GM21447 (cell line): ENCODE measurements around the gene SFMBT2.
A peak's percentile ranks its signal among the peaks of the same experiment; 100 is the strongest.

ENCODE experiments used
- ATAC-seq: cut with Tn5 transposase; IDR thresholded peaks from one replicate; pipeline ENCODE4 v1.9.1; 2021; ENCODE audit not compliant: unreplicated experiment

SFMBT2 gene

DNA sequence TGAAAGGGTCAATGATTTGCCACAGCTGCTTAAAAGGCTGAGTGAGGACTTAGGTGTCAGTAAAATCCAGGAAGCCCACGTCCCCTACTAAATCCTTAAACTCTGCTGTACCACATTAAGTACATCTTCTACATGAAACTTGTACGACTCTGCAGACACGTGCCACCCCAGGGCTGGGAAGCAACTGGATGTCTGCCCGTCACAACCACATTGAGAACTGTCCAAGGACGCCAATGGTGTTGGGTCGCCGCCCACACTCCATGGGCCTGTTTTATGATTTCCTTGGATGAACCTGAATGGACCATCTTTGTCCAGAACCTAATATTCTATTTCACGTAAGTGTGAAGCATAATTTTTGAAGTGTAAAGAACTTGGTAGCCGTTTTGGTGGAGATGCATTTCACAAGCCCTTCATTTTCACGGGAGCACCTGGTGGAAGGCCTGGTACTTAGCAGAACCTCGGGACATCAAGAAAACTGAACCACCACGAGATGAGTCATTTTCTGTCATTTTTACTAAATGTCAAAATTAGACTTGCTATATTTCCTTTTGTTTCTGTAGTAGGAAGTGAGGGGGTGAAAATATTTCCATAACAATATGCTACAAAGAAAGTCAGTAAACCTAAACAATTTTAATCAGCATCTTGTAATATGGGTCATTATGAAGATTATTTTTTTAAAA, 134.9 kb downstream of the SFMBT2 start:
- ATAC-seq = no peak

DNA sequence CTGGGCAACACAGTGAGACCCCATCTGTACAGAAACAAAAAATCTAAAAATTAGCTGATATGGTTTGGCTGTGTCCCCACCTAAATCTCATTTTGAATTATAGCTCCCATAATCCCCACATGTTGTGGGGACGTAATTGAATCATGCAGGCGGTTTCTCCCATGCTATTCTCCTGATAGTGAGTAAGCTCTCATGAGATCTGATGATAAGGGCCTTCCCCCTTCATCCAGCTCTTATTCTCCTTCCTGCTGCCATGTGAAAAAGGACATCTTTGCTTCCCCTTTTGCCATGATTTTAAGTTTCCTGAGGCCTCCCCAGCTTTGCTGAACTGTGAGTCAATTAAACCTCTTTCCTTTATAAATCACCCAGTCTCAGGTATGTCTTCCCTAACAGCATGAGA, 136.5 kb downstream of the SFMBT2 start:
- ATAC-seq = no peak

DNA sequence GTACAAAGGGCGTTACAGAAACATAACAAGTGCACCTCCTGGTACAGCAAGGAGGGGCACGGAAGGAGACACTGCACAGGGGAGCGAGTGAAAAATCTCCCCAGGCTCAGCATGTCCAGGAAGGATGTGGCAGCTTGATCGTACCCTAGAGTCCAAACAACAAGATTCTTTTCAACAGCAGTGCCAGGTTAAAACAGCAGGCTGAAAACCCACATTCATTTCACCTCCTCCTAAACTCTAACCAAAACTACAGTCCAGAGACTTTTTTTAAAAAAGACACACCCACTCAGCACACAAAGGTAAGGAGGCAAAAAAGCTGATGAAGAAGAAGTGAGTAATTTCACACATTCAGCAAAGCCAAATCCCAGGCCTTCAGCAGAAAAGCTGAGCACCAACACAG, 138.8 kb downstream of the SFMBT2 start:
- no peak for ATAC-seq

DNA sequence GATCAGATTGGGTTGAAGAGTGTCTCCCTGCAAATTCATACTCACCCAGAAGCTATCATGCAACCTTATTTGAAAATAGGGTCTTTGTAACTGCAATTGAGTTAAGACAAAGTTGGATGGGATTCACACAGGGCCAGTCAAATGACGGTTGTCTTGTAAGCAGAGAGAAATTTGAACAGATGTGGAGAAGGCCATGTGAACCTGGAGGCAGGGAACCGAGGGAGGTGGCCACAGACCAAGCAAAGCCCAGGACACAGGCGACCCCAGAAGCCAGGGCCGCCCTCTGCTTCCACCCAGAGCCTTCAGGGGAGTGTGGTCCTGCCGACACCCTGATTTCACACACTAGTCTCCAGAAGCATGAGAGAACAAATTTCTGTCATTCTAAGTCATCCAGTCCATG, 140.8 kb downstream of the SFMBT2 start:
- ATAC-seq = no peak

DNA sequence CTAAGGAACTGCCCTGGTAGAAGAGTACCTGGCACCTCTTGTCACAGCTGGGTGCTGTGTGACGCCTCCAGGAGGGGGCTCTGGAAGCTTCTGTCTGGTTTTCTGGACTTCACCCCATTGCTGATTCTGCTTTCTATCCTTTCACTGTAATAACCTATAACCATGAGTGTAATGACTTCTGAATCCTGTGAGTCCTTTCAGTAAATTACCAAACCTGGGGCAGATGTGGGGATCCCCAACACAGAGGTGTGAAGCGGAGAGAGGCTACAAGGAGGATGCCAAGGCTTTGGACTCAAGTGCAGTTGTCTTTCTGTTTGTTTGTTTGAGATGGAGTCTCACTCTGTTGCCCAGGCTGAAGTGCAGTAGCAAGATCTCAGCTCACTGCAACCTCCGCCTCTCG, 143.7 kb downstream of the SFMBT2 start:
- ATAC-seq = no peak

DNA sequence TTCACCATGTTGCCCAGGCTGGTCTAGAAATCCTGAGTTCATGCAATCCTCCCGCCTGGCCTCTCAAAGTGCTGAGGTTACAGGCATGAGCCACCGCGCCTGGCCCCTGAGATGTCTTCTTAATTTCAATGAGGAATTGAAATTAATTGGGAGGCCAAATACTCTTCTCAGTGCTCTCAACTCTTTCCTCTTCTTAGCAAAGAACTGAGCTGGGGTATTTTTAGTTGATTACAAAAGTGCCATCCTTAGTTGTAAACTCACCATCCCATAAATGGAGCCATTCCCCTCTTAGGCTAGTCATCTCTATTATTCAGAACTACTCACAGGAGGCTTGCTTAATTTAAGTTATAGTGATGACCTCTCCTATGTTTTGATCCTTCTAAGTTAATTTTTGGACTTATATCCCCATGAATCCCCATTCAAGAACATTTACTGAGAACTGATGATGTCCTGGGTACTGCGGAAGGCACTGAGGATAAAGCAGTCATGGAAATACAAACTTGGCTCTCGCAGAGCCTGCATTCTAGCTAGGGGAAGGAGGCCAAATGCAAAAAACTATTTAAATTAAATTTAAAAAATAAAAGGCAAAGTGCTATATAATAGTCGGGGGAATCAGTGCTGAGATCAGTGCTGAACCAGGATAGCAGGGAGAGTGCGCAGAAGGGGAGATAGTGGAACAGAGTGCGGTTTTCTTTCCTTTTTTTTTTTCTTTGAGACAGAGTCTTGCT, 145.3 kb downstream of the SFMBT2 start:
- ATAC-seq = no peak

DNA sequence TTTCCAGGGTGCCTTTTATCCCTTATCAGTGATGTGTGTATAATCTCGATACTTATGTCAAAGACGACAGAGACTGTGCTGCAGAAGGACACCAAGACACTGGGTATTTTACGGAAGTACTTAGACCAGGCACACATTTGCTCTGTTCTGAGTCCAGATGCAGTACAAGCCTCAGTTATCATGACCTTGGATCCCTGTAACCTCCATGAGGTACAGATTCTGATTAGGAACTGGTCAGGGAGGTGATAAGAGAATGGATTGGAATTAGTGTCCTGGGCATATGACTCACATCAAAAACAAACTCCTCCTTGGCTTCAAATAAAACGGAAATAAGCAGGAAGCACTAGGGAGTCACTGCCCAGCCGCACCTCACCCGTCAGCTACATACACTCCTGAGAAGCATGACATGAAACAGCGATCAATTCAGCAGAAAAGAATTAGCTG, 146.5 kb downstream of the SFMBT2 start:
- ATAC-seq = no peak

DNA sequence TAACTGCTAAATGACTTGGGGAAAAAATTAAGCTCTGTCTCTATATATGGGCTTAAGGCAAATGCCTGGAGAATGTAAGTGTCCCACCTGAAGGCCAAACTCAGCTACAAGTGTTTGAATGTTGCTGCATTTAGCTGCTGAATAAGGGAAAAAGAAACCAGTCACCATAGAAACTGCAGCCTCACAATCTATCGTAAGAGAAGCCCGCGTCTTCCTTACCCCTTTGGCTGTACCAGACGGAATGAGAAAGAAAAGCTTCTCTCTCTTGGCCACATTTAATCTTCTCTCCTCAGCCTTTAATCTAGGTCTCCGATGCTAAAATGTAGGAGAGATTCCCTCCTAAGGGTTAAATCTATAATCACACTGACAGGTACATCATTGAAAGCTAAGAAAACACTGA, 147.2 kb downstream of the SFMBT2 start:
- no peak for ATAC-seq

DNA sequence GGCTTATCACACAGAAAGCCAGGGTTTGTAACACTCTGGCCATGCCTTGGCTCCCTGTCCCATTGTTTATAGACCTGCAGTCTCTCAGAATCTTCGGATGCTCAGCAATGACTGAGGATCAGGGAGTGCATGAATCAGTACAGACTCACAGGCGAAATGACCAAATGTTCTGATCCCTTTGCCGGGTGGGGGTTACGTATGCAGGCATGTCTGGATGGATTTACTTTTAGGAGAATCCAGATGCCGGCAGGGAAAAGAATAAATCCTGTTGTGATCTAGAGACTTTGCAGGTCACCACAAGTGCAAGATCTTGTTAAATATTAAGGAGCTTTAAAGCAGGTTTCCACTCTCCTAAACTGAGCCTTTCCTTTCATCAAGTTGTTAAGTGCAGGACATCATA, 149.5 kb downstream of the SFMBT2 start:
- no peak for ATAC-seq

DNA sequence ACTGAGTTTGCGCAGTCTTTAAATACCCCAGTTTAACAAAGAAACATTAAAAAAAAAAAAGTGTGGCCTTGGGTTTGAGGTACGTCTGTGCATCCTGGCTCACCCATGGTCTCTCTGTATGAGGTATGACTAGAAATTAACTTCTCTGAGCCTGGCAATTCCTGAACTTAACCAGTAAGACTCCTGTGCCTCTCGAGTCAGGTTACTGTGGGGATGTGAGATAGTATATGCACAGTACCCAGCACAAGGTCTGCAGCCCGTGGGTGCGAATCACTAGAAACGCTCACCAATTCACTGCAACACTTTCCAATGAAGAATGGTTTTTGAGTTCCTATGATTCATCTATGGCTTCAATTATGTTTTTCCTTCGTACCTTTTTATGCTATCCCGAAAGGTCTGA, 149.9 kb downstream of the SFMBT2 start:
- no peak for ATAC-seq

DNA sequence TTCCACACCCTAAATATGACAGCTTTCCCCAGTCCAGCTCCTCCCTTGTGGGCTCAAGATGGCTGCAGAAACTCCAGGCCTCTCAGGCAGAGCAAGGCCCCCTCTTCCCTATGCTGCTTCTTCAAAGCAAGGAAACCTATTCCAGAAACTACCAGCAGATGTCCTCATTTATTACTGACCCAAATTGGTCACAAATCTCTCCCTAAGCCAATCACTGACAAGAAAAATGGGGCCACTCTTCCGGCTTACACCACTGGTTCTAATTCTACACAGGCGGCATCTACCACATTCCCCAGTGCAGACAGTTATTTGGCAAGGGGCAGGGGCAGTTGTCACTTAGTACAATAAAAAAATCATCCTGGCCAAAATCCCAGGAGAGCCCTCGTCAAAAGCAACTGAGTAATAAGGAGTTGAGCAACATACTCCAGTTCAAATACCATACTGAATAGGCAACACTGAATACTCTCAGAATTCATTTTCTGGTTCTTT, 150.4 kb downstream of the SFMBT2 start:
- no peak for ATAC-seq

DNA sequence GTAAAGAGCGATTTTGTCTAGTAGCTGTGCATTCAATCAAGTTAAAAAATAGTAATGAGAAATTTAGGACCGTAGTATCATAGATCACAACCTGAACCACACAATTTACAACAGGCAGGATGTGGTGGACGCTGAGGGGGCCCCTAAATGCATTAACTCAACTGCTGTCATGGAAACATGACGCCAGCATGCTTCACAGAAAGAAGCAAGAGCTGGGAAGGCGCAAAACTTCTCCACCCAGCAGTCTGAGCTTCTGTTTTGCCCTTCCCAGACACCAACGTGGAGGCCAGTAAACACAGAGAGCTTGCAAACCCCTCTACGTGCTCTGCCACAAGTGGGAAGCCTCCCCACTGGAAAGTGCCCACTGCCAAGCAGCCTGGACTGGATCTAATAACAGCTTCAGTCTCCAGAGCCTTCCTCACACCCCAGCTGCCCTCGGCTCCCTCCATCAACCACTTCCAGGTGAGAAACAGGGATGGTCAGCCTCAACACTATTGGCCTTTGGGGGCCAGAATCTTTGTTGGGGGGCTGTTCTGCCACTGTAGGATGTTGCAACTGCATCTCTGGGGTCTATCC, 151.8 kb downstream of the SFMBT2 start:
- peak; percentile 68 for ATAC-seq

DNA sequence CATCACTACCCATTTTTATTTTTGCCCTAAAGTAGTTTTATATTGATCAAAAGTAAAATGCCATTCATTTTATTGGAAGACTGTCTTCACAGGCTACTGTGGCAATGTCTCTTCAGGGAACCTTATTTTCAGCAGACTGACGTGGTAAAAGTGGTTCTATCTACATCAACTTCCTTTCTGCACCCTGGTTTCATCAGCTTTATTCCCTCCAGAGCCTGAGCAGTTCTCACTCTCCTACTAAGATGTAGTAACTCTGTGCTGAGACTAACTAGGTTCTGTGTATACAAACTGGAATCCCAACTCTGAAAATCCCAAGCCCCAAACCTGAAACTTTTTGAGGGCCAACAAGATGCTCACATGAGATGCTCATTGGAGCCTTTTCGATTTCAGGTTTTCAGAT, 155.3 kb downstream of the SFMBT2 start:
- no peak for ATAC-seq

DNA sequence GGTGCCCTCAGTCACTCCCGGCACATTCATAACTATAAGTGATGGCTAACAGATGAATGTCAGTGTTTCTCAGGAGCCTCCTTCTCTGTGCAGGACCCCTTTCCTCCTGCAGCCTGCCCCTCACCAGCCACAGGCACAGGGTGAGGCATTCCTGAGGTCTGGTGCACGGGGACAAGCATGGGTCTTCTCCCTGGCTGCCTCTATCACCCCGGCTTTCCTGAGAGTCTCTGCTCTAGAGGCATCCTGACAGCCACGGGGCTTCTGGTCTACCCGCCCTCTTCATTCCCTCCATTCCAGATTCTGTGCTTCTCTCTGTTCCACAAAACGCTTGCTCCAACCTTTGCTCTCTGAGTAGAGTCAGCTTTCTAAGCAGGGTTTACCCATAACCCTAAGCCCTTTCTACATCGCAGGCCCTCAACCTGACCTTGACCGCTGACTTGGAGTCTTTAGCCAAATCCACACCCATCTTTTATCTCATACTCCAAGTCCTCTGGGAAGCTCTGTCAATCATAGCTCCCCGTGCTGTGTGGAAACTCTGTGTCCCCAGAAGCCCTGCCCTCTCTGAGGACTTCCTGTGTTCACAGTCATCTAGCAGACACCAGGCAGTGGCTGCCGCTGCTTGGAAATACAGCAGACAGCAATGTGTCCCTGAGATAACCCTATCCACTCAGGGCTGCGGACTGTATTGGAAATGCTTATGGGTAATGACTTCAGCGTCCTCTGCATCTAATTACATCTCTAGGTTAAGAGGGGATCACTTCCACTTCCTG, 159.0 kb downstream of the SFMBT2 start:
- ATAC-seq = no peak

DNA sequence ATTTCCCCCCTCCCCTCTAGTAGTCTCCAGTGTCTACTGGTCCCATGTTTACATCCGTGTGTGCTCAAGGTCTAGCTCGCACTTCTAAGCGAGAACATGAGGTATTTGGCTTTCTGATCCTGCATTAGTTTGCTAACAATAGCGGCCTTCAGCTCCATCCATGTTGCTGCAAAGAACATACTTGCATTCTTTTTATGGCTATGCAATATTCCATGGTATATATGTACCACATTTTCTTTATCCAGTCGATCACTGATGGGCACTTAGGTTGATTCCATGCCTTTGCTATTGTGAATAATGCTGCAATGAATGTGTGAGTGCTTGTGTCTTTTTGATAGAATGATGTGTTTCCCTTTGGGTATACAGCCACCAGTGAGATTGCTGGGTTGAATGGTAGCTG, 160.6 kb downstream of the SFMBT2 start:
- ATAC-seq = no peak

DNA sequence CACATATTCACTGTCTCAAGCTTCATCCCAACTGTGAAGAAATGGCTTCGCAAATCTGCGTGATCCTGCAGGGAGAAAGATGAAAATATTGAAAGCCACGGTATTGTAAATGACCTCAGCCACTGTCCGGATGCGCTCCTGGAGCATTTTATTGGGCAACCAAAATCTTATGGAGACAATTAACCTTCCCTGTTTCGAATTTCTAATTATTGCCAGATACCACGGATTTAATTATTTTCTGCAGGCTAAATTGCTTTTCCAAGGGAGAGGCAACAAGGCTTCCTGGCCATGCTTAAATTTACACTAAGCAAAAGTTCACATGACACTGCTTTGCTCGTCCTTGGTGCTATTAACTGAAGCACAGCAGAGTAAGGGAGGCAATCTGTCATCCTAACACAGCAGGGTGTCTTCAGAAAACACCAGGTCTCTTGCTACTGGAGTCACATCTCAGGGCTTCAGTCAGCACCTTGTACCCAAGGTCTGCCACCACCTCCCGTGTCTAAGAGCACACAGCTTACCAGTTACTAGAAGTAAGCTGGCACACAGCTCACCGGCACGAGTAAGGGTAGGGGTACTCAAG, 162.2 kb downstream of the SFMBT2 start:
- ATAC-seq = no peak

DNA sequence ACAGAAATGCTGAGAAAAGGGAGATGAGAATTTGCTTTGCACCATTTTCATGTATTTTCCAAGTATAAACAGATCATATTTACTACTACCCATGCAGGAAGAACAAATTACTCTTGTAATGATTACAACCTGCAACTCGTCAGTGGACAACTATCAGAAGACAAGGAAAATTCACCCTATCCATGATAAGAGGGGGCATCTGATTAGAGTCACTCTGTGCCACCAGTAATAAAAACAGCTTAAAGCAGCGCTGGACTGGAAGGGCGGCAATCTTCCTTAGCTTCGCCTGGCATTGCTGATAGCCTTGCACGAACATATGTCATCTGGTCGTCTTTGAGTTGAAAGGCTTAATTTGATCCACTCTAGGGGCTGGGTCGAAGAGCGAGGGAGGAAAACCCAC, 162.7 kb downstream of the SFMBT2 start:
- no peak for ATAC-seq

DNA sequence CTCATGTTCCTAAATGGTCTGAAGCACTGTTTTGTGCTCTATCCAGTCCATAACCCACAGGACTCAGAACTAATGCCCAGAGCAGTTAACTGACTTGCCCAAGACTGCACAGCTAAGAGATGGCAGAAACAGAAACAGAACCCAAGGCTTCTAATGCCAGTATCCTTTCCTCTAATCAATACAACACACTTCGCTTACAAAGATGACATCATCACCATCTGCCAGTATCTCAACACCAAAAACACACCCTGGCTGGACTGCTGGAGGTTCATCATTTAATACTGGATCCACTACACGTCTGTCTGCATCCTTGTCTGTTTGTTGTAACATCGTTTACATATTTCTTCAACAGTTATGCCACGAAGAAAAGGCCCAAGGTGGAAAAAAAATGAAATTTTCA, 165.3 kb downstream of the SFMBT2 start:
- no peak for ATAC-seq

DNA sequence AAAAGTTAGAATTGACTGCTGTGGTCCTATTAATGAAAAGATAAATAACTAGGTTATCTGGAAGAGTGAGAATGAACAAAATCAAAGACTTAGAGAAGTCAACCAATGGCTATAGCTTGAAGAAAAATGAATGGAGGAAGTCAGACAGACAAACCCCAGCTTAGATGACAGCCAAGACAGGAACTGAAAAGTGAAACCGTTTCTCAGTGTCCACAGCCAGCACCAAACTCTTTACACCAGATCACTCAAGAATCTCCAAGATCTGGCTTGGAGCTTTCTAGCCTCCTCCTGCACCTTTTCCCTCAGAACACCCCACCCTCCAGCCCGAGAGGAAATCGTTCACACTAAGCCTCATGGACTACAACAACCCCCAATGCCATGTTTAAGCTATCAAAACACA, 167.0 kb downstream of the SFMBT2 start:
- peak; percentile 89 for ATAC-seq

DNA sequence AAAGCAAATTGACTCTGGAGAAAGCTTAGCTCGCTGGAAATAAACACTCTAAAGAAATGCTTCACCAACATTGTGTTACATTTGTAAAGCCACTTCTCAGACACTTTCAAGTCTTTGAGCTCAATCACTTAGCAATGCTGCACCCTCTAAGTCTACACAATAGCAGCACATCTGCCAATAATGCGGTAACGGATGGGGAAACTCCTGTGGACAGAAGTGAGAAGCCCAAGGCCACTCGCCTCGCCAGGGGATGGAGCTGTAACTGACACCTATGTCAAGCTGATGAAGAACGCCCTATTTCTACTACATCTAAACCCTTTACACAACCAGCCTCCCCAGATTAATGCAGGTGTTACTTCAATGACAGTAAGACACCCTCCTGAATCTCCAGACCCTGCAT, 167.7 kb downstream of the SFMBT2 start:
- no peak for ATAC-seq

DNA sequence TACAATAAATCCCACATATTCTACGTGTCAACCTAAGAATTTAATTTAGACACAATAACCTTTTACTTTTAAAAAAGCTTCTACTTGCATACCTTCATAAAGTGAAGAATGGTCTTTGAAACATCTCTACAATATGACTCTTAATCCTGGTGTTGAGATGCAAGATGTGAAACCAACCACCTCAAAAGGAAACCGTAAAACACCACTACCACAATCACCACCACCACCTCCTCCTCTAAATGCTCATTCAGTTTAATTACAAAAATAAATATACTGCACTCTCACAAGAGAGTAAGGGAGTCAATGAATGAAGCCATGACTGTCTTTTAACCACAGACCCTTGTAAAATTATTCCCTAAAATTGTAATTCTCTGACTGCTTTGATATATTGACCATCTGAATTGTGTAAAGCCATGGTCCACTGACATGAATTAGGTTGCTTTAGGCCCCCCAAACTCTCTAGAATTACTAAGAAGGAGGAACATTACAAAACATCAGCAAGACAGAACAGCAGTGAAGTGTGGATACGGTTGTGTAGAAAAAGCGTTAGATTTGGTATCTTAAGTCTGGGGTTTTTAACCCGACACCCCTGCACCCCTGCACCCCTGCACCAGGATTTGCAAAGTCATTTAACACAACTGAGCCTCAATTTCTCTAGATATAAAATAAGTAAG, 171.4 kb downstream of the SFMBT2 start:
- ATAC-seq = peak; percentile 58
